T-helper 2 cell treated with Interferon-gamma antibody and Interleukin-4, amounts not matched to agents 5 μg/mL and 100 μg/mL, for 36 hours (primary cell): ENCODE measurements around the gene TTC39A.

ENCODE experiments used
- DNase-seq: peaks from one replicate; pipeline ENCODE4 v3.0.0; 2021; ENCODE audit warnings: low spot score
- H3K27ac Mint-ChIP-seq: one replicate; pipeline ENCODE4 v1.8.0; 2021; ENCODE audit warnings: mild to moderate bottlenecking, mixed read lengths
- H3K27me3 Mint-ChIP-seq: one replicate; pipeline ENCODE4 v1.8.0; 2021; ENCODE audit warnings: low read depth, mixed read lengths
- H3K36me3 Mint-ChIP-seq: one replicate; pipeline ENCODE4 v1.8.0; 2021; ENCODE audit warnings: low read depth, mixed read lengths
- H3K4me1 Mint-ChIP-seq: one replicate; pipeline ENCODE4 v1.8.0; 2021; ENCODE audit warnings: low read depth, mixed read lengths
- H3K4me3 Mint-ChIP-seq: one replicate; pipeline ENCODE4 v1.8.0; 2022; ENCODE audit warnings: mild to moderate bottlenecking, moderate library complexity, mixed read lengths
- H3K9me3 Mint-ChIP-seq: one replicate; pipeline ENCODE4 v1.8.0; 2021; ENCODE audit warnings: mixed read lengths

The TTC39A gene

DNA sequence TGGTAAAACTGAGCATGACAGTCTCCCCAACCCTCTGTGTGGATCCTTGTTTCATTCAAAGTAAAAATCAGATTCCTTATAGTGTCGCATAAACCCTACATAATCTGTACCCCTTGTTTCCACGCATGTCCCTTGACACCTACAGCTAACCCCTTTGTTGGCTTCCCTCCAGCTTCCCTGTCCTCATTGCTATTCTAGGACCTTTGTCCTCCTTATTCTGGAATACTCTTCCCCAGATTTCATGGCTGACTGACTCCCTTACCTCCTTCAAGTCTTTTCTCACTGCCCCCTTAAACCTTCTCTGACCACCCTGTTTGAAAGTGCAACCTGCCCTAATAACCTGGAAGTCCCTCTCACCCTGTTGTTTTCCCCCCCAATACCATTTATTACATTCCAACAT, 90.3 kb downstream of the TTC39A start:
- H3K4me1 Mint-ChIP-seq, result peaks cover 45% of the 10 kb centered on the region
- H3K36me3 Mint-ChIP-seq, result peaks cover 8% of the 10 kb centered on the region
- H3K4me3 Mint-ChIP-seq, result peak overlapping the region; percentile 11
- no peaks in the 10 kb centered on the region for H3K27me3 Mint-ChIP-seq
- no peak for DNase-seq
- peak overlapping the region; percentile 55 for H3K27ac Mint-ChIP-seq
- no peaks in the 10 kb centered on the region for H3K9me3 Mint-ChIP-seq

GRCh38 chr1:51238034-51238403, 92.3 kb downstream of the TTC39A start:
- H3K4me1 Mint-ChIP-seq, result peaks cover 45% of the 10 kb centered on the region
- no peak overlapping the region for H3K27ac Mint-ChIP-seq
- no peaks in the 10 kb centered on the region for H3K9me3 Mint-ChIP-seq
- no peak overlapping the region for H3K4me3 Mint-ChIP-seq
- no peaks in the 10 kb centered on the region for H3K27me3 Mint-ChIP-seq
- no peak for DNase-seq
- H3K36me3 Mint-ChIP-seq, result peaks cover 6% of the 10 kb centered on the region

GRCh38 chr1:51237351-51238033, 92.9 kb downstream of the TTC39A start:
- Mint-ChIP-seq H3K4me1 (peaks cover 41% of the 10 kb centered on the region), H3K27me3 (no peaks in the 10 kb centered on the region), H3K4me3 (no peak overlapping the region), H3K9me3 (no peaks in the 10 kb centered on the region), H3K36me3 (peaks cover 6% of the 10 kb centered on the region), H3K27ac (no peak overlapping the region)
- DNase-seq, result no peak
